Gastrocnemius medialis (tissue), 4 donors: ENCODE data around the gene FGF10. TPM values are rescaled to one million over a fixed set of nuclear protein-coding genes. Genes with fewer than 3 reads are reported as not detected.

Experiments used
- ATAC-seq, 2 donors: fragments of 150-250 bp; one replicate each; pipeline ENCODE4 v1.9.1; 2016
- DNase-seq, 2 donors: peaks; one replicate each; pipeline ENCODE4 v3.0.0-alpha.2; 2019
- H3K27ac ChIP-seq, 4 donors: fragments of 200-600 bp; sonication (generic); 1 replicate in 1 of 4; 2 replicates in 3 of 4; pipeline ENCODE4 v1.5.1; 2016 to 2018; ENCODE audit warnings: mild to moderate bottlenecking in 2 of 4, moderate library complexity in 1 of 4
- H3K27me3 ChIP-seq, 3 donors: fragments of 200-600 bp; sonication (generic) in 2 of 3; 1 replicate in 1 of 3; 2 replicates in 2 of 3; pipeline versions ENCODE4 v1.5.1 to v1.6.0; 2016 to 2019; ENCODE audit warnings: mild to moderate bottlenecking in 1 of 3, moderate library complexity in 1 of 3
- H3K36me3 ChIP-seq, 2 donors: fragments of 200-600 bp; sonication (generic) in 1 of 2; one replicate each; pipeline ENCODE4 v1.5.1; 2017 to 2018
- H3K4me1 ChIP-seq, 2 donors: fragments of 200-600 bp; sonication (generic) in 1 of 2; one replicate each; pipeline ENCODE4 v1.5.1; 2016 to 2017; ENCODE audit warnings: mild to moderate bottlenecking in 2 of 2
- H3K4me3 ChIP-seq, 4 donors: fragments of 200-600 bp; sonication (generic) in 3 of 4; 1 replicate in 1 of 4; 2 replicates in 3 of 4; pipeline ENCODE4 v1.5.1; 2016 to 2019; ENCODE audit warnings: mild to moderate bottlenecking in 2 of 4
- H3K9me3 ChIP-seq, 3 donors: fragments of 200-600 bp; sonication (generic) in 2 of 3; 1 replicate in 1 of 3; 2 replicates in 2 of 3; pipeline ENCODE4 v1.5.1; 2016 to 2019
- CTCF ChIP-seq, 5 experiments: fragments of 450-650 bp in 3 of 5; fragments of 200-600 bp in 2 of 5; sonication (generic) in 2 of 5; IDR thresholded peaks in 4 of 5; conservative IDR thresholded peaks in 1 of 5; 1 replicate in 4 of 5; 2 replicates in 1 of 5; pipeline ENCODE4 v1.5.1; 2016 to 2019; ENCODE audit warnings: antibody characterized with exemption in 5 of 5, mild to moderate bottlenecking in 3 of 5, moderate library complexity in 3 of 5
- POLR2A ChIP-seq, 2 donors: fragments of 450-650 bp; IDR thresholded peaks; one replicate each; pipeline ENCODE4 v1.6.1; 2017; ENCODE audit warnings: antibody characterized with exemption in 2 of 2, mild to moderate bottlenecking in 2 of 2, moderate library complexity in 2 of 2
- in situ Hi-C, 4 donors: fragments of 200-750 bp; cut with MboI; loops; one replicate each; pipeline versions ENCODE4 v1.15.0 to v1.8.0; 2017; ENCODE audit warnings: low sequenced_read_pairs in 4 of 4
- intact Hi-C: fragments of 100-400 bp; cut with DNase I; formaldehyde crosslinking; loops from one replicate; pipeline ENCODE4 v1.15.1; 2023; ENCODE audit warnings: low total_unique reads
- total RNA-seq, 4 donors: library from RNA; depleted of rRNA; stranded (reverse); fragments of >200 nt; gene quantifications; one replicate each; pipeline versions ENCODE4 v1.1.0 to v1.2.3, GENCODE V29; 2016

Gene FGF10
- total RNA-seq, 4 donors from 2014 or later = 0.23 to 2.6 (median 0.76) TPM; not detected in 1

- DNase-seq = no peak
- Histone ChIP-seq H3K36me3 (no peaks in the 10 kb centered on the region), H3K27me3 (no peaks in the 10 kb centered on the region), H3K27ac (no peak overlapping the region), H3K4me1 (no peaks in the 10 kb centered on the region), H3K9me3 (no peaks in the 10 kb centered on the region), H3K4me3 (no peak overlapping the region)
- intact Hi-C loops (no loop called here), in situ Hi-C loops (no loop called here)
- TF ChIP-seq POLR2A (IDR thresholded peaks at IDR 0.05) (no peak), CTCF (IDR thresholded peaks at IDR 0.05 in 4 of 5, conservative IDR thresholded peaks at IDR 0.05 in 1 of 5) (no peak)
- ATAC-seq = no peak
Measured at GRCh38 chr5:44358421-44358820, 30.8 kb downstream of the FGF10 start.

- DNase-seq (no peak), ATAC-seq (no peak)
- Histone ChIP-seq H3K4me3 (no peak overlapping the region), H3K9me3 (no peaks in the 10 kb centered on the region), H3K4me1 (no peaks in the 10 kb centered on the region), H3K27me3 (no peaks in the 10 kb centered on the region), H3K36me3 (no peaks in the 10 kb centered on the region), H3K27ac (no peak overlapping the region)
- no peak for TF ChIP-seq POLR2A (IDR thresholded peaks at IDR 0.05)
- TF ChIP-seq CTCF (IDR thresholded peaks at IDR 0.05 in 4 of 5, conservative IDR thresholded peaks at IDR 0.05 in 1 of 5) = no peak
- in situ Hi-C loops (no loop called here), intact Hi-C loops (no loop called here)
Measured at GRCh38 chr5:44356231-44356630, 33.0 kb downstream of the FGF10 start.

- no peaks in the 10 kb centered on the region for H3K36me3 ChIP-seq
- intact Hi-C loops = no loop called here
- no peaks in the 10 kb centered on the region for H3K4me1 ChIP-seq
- DNase-seq = no peak
- in situ Hi-C loops = no loop called here
- H3K9me3 ChIP-seq = no peaks in the 10 kb centered on the region
- H3K4me3 ChIP-seq = no peak overlapping the region
- TF ChIP-seq POLR2A (IDR thresholded peaks at IDR 0.05) (no peak), CTCF (IDR thresholded peaks at IDR 0.05 in 4 of 5, conservative IDR thresholded peaks at IDR 0.05 in 1 of 5) (no peak)
- ATAC-seq = no peak
- H3K27ac ChIP-seq = no peak overlapping the region
- H3K27me3 ChIP-seq = no peaks in the 10 kb centered on the region
Measured at GRCh38 chr5:44345871-44346270, 43.3 kb downstream of the FGF10 start.

GRCh38 chr5:44336708-44337107, 52.5 kb downstream of the FGF10 start:
- no peak for TF ChIP-seq POLR2A (IDR thresholded peaks at IDR 0.05)
- TF ChIP-seq CTCF (IDR thresholded peaks at IDR 0.05 in 4 of 5, conservative IDR thresholded peaks at IDR 0.05 in 1 of 5) = no peak
- Histone ChIP-seq H3K4me3 (no peak overlapping the region), H3K27ac (no peak overlapping the region), H3K9me3 (no peaks in the 10 kb centered on the region), H3K36me3 (no peaks in the 10 kb centered on the region), H3K4me1 (no peaks in the 10 kb centered on the region), H3K27me3 (no peaks in the 10 kb centered on the region)
- ATAC-seq (no peak), DNase-seq (no peak)
- in situ Hi-C loops = no loop called here
- intact Hi-C loops = no loop called here

- no peaks in the 10 kb centered on the region for H3K27me3 ChIP-seq
- H3K36me3 ChIP-seq = no peaks in the 10 kb centered on the region
- H3K4me1 ChIP-seq = no peaks in the 10 kb centered on the region
- TF ChIP-seq CTCF (IDR thresholded peaks at IDR 0.05 in 4 of 5, conservative IDR thresholded peaks at IDR 0.05 in 1 of 5) = no peak
- TF ChIP-seq POLR2A (IDR thresholded peaks at IDR 0.05) = no peak
- H3K4me3 ChIP-seq = no peak overlapping the region
- no peak for DNase-seq
- H3K9me3 ChIP-seq = no peaks in the 10 kb centered on the region
- no peak for ATAC-seq
- intact Hi-C loops (no loop called here), in situ Hi-C loops (no loop called here)
- no peak overlapping the region for H3K27ac ChIP-seq
Measured at GRCh38 chr5:44334622-44335021, 54.6 kb downstream of the FGF10 start.
